GM23338 (cell line): ENCODE data around the gene IQCK. TPM values are rescaled to one million over a fixed set of nuclear protein-coding genes. Genes with fewer than 3 reads are reported as not detected.

Source experiments
- ATAC-seq: fragments of 200-7000 bp; cut with Tn5 transposase; 3 replicates; pipeline ENCODE4 v1.9.1; 2020
- DNase-seq: peaks from one replicate; pipeline ENCODE4 v3.0.0-alpha.2; 2015; ENCODE audit warnings: low spot score
- H2AFZ ChIP-seq: fragments of 200-600 bp; sonication (generic); 2 replicates; pipeline ENCODE4 v1.8.0; 2016; ENCODE audit warnings: antibody characterized with exemption, mild to moderate bottlenecking, moderate library complexity
- H3F3A ChIP-seq: fragments of 200-600 bp; sonication (generic); replicated peaks from 2 replicates; pipeline ENCODE4 v1.8.0; 2017; ENCODE audit warnings: antibody characterized with exemption, mixed run types, low read depth
- H3K27ac ChIP-seq: fragments of 200-600 bp; sonication (generic); 2 replicates; pipeline ENCODE4 v1.6.1; 2016; ENCODE audit warnings: low read depth
- H3K27me3 ChIP-seq: fragments of 200-600 bp; sonication (generic); 2 replicates; pipeline ENCODE4 v1.8.0; 2016; ENCODE audit warnings: mild to moderate bottlenecking, mixed run types, moderate library complexity; ENCODE audit not compliant: insufficient read depth
- H3K36me3 ChIP-seq: fragments of 200-600 bp; sonication (generic); 2 replicates; pipeline ENCODE4 v1.8.0; 2016; ENCODE audit warnings: mild to moderate bottlenecking; ENCODE audit not compliant: insufficient read depth
- H3K4me1 ChIP-seq: fragments of 200-600 bp; sonication (generic); 2 replicates; pipeline ENCODE4 v1.8.0; 2016; ENCODE audit warnings: mild to moderate bottlenecking, moderate library complexity; ENCODE audit not compliant: insufficient read depth
- H3K4me2 ChIP-seq: fragments of 200-600 bp; sonication (generic); 2 replicates; pipeline ENCODE4 v1.7.1; 2017; ENCODE audit warnings: mixed run types
- H3K4me3 ChIP-seq: fragments of 200-600 bp; sonication (generic); 2 replicates; pipeline ENCODE4 v1.6.1; 2016; ENCODE audit warnings: mixed run types
- H3K79me2 ChIP-seq: fragments of 200-600 bp; sonication (generic); replicated peaks from 2 replicates; pipeline ENCODE4 v1.8.0; 2017; ENCODE audit warnings: mild to moderate bottlenecking; ENCODE audit not compliant: insufficient read depth
- H3K9me2 ChIP-seq: fragments of 200-600 bp; sonication (generic); 2 replicates; pipeline ENCODE4 v1.8.0; 2017; ENCODE audit not compliant: insufficient read depth
- H4K20me1 ChIP-seq: fragments of 200-600 bp; sonication (generic); replicated peaks from 2 replicates; pipeline ENCODE4 v1.8.0; 2017; ENCODE audit warnings: mild to moderate bottlenecking; ENCODE audit not compliant: insufficient read depth
- H3K27ac Mint-ChIP-seq: 2 replicates; pipeline ENCODE4 v1.8.0; 2020; ENCODE audit warnings: inconsistent platforms, mild to moderate bottlenecking, moderate library complexity, mixed read lengths
- H3K27me3 Mint-ChIP-seq: 3 replicates; pipeline ENCODE4 v1.8.0; 2022; ENCODE audit warnings: low read depth, mild to moderate bottlenecking, moderate library complexity, mixed read lengths, inconsistent platforms; ENCODE audit not compliant: insufficient read depth, poor library complexity
- H3K36me3 Mint-ChIP-seq: 3 replicates; pipeline ENCODE4 v1.8.0; 2021; ENCODE audit warnings: low read depth, mild to moderate bottlenecking, inconsistent platforms, moderate library complexity, mixed read lengths
- H3K4me1 Mint-ChIP-seq: 3 replicates; pipeline ENCODE4 v1.8.0; 2020; ENCODE audit warnings: mild to moderate bottlenecking, inconsistent platforms, mixed read lengths
- H3K4me3 Mint-ChIP-seq: 3 replicates; pipeline ENCODE4 v1.8.0; 2021; ENCODE audit warnings: moderate library complexity, mild to moderate bottlenecking, inconsistent platforms, mixed read lengths
- H3K9me3 Mint-ChIP-seq: 3 replicates; pipeline ENCODE4 v1.8.0; 2020; ENCODE audit warnings: moderate library complexity, mild to moderate bottlenecking, inconsistent platforms, mixed read lengths
- CREB1 ChIP-seq: fragments of 250-450 bp; sonication (Bioruptor Pico); IDR thresholded peaks from 2 replicates; pipeline ENCODE4 v1.5.0; 2020; ENCODE audit warnings: low read depth, mild to moderate bottlenecking, moderate library complexity
- EZH2 ChIP-seq: fragments of 200-600 bp; sonication (generic); IDR thresholded peaks from one replicate; pipeline ENCODE4 v1.8.0; 2017; ENCODE audit warnings: antibody characterized with exemption, mild to moderate bottlenecking, low read depth; ENCODE audit not compliant: unreplicated experiment
- ZNF114 ChIP-seq: fragments of 250-450 bp; sonication (Bioruptor Pico); IDR thresholded peaks from 2 replicates; pipeline ENCODE4 v1.5.0; 2020; ENCODE audit warnings: mild to moderate bottlenecking, moderate library complexity
- ZNF331 ChIP-seq: fragments of 250-450 bp; sonication (Bioruptor Pico); IDR thresholded peaks from 2 replicates; pipeline ENCODE4 v1.5.0; 2020; ENCODE audit warnings: low read depth, mild to moderate bottlenecking, moderate library complexity
- polyA plus RNA-seq: library from polyadenylated mRNA; unstranded; fragments of >200 nt; fragmentation: Nextera tagmentation; extraction: Ambion mirVana; gene quantifications from 2 replicates; pipeline ENCODE4 v1.2.1, GENCODE V29; 2016
- total RNA-seq: library from RNA; depleted of rRNA; stranded (reverse); fragments of >200 nt; shearing (Covaris generic); gene quantifications from 2 replicates; pipeline ENCODE4 v1.2.3, GENCODE V29; 2014
- TF ChIP-seq, protein P1 (sequence below): IDR thresholded peaks from one replicate; pipeline ENCODE4 v1.6.1; 2018; ENCODE audit warnings: antibody characterized with exemption; ENCODE audit not compliant: unreplicated experiment
- TF ChIP-seq, protein P2 (sequence below): IDR thresholded peaks from 2 replicates; pipeline ENCODE4 v1.6.1; 2016; ENCODE audit warnings: antibody characterized with exemption
- TF ChIP-seq, protein P3 (sequence below), 2 experiments: fragments of 200-600 bp in 1 of 2; sonication (generic) in 1 of 2; conservative IDR thresholded peaks; 2 replicates each; pipeline versions ENCODE4 v1.5.1 to v1.6.1; 2016 to 2017; ENCODE audit warnings: antibody characterized with exemption in 2 of 2, low read depth in 2 of 2, mild to moderate bottlenecking in 2 of 2, moderate library complexity in 1 of 2

The IQCK gene
- total and polyA plus RNA-seq, 2 experiments from 2014 or later = 7.6 to 10.0 TPM

DNA sequence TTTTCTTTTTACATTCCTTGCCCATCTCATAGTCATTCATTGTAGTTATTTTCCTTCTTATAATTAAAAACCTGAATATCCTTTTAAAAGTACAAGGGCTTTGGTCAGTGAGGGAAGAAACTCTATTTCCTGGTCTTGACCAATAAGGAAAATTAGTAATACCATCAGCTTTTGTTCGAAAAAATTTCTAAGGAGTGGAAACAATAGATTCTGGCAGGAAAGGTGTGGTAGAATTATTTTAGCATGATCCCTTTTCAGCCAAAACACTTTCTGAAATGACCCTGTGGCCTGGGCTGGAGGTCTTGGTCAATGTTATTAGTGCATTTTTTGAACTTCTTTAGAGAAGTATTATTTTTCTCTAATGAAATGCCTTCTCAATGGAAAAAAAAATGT lies 36.6 kb downstream of the IQCK start (continued):
- TF ChIP-seq, protein P1, sequence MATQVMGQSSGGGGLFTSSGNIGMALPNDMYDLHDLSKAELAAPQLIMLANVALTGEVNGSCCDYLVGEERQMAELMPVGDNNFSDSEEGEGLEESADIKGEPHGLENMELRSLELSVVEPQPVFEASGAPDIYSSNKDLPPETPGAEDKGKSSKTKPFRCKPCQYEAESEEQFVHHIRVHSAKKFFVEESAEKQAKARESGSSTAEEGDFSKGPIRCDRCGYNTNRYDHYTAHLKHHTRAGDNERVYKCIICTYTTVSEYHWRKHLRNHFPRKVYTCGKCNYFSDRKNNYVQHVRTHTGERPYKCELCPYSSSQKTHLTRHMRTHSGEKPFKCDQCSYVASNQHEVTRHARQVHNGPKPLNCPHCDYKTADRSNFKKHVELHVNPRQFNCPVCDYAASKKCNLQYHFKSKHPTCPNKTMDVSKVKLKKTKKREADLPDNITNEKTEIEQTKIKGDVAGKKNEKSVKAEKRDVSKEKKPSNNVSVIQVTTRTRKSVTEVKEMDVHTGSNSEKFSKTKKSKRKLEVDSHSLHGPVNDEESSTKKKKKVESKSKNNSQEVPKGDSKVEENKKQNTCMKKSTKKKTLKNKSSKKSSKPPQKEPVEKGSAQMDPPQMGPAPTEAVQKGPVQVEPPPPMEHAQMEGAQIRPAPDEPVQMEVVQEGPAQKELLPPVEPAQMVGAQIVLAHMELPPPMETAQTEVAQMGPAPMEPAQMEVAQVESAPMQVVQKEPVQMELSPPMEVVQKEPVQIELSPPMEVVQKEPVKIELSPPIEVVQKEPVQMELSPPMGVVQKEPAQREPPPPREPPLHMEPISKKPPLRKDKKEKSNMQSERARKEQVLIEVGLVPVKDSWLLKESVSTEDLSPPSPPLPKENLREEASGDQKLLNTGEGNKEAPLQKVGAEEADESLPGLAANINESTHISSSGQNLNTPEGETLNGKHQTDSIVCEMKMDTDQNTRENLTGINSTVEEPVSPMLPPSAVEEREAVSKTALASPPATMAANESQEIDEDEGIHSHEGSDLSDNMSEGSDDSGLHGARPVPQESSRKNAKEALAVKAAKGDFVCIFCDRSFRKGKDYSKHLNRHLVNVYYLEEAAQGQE = no peak
- TF ChIP-seq ZNF331 (CRISPR knock-in tag) (no peak), EZH2 (no peak), CREB1 (CRISPR knock-in tag) (no peak), ZNF114 (no peak)
- TF ChIP-seq, protein P2, sequence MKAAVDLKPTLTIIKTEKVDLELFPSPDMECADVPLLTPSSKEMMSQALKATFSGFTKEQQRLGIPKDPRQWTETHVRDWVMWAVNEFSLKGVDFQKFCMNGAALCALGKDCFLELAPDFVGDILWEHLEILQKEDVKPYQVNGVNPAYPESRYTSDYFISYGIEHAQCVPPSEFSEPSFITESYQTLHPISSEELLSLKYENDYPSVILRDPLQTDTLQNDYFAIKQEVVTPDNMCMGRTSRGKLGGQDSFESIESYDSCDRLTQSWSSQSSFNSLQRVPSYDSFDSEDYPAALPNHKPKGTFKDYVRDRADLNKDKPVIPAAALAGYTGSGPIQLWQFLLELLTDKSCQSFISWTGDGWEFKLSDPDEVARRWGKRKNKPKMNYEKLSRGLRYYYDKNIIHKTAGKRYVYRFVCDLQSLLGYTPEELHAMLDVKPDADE = no peak

DNA sequence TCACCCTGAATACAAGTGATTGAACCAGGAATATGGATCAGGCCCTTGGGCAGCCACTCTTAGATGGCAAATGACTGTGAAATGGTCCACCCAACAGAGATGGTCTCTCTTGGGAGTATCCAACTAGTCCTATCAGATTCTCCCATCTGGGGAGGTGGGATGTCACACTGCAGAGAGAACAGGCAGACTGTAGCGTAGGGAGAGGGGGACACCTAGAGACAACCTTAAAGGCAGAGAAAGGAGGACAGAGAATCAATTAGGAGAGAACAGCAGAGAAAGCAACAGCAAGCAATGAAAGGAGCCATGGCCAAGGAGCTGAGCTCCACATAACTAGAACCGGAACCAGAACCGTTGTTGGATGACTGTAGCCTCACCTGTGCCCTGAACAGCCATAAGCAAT lies 37.2 kb downstream of the IQCK start:
- H3K79me2 ChIP-seq = no peaks in the 10 kb centered on the region
- H3K36me3 ChIP-seq = no peaks in the 10 kb centered on the region
- TF ChIP-seq, protein P3, sequence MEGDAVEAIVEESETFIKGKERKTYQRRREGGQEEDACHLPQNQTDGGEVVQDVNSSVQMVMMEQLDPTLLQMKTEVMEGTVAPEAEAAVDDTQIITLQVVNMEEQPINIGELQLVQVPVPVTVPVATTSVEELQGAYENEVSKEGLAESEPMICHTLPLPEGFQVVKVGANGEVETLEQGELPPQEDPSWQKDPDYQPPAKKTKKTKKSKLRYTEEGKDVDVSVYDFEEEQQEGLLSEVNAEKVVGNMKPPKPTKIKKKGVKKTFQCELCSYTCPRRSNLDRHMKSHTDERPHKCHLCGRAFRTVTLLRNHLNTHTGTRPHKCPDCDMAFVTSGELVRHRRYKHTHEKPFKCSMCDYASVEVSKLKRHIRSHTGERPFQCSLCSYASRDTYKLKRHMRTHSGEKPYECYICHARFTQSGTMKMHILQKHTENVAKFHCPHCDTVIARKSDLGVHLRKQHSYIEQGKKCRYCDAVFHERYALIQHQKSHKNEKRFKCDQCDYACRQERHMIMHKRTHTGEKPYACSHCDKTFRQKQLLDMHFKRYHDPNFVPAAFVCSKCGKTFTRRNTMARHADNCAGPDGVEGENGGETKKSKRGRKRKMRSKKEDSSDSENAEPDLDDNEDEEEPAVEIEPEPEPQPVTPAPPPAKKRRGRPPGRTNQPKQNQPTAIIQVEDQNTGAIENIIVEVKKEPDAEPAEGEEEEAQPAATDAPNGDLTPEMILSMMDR (conservative IDR thresholded peaks at IDR 0.05; ENCODE audit: low read depth in 2 of 2) = peak in 1 of 2 experiments; percentile 44; a peak in 2 of 4 replicates
- TF ChIP-seq, protein P2 = no peak
- H3K4me3 ChIP-seq = no peak overlapping the region
- H4K20me1 ChIP-seq = no peaks in the 10 kb centered on the region
- no peak for DNase-seq
- H3K27ac Mint-ChIP-seq = no peak overlapping the region
- H3K9me2 ChIP-seq = no peaks in the 10 kb centered on the region
- H3K27me3 ChIP-seq = no peaks in the 10 kb centered on the region
- H2AFZ ChIP-seq = no peak overlapping the region
- no peak overlapping the region for H3K4me3 Mint-ChIP-seq
- H3K27me3 Mint-ChIP-seq = no peaks in the 10 kb centered on the region
- H3K27ac ChIP-seq = no peak overlapping the region
- H3K4me1 ChIP-seq = no peaks in the 10 kb centered on the region; the same call in 1 of the 2 replicates
- H3K36me3 Mint-ChIP-seq = no peaks in the 10 kb centered on the region; the same call in 2 of the 3 replicates
- ATAC-seq = peak; percentile 45
- no peaks in the 10 kb centered on the region for H3K9me3 Mint-ChIP-seq
- no peaks in the 10 kb centered on the region; the same call in 2 of the 3 replicates for H3K4me1 Mint-ChIP-seq
- no peaks in the 10 kb centered on the region for H3F3A ChIP-seq
- H3K4me2 ChIP-seq = no peak overlapping the region
